HG03575 (cell line): ENCODE results near the gene GNS.
"Not testable (repeated sequence)": the region's sequence is repeated elsewhere in the genome, so short reads cannot be mapped to it uniquely, and the experiment has no call there.

Experiments
- ATAC-seq: cut with Tn5 transposase; IDR thresholded peaks from one replicate; pipeline ENCODE4 v1.9.1; 2021; ENCODE audit not compliant: unreplicated experiment, insufficient number of reproducible peaks, low FRiP score; ENCODE audit errors: extremely low read depth

GNS gene

GRCh38 chr12:64707926-64708325, 51.3 kb downstream of the GNS start:
- ATAC-seq, result no peak

GRCh38 chr12:64707362-64707761, 51.8 kb downstream of the GNS start:
- no peak for ATAC-seq

DNA sequence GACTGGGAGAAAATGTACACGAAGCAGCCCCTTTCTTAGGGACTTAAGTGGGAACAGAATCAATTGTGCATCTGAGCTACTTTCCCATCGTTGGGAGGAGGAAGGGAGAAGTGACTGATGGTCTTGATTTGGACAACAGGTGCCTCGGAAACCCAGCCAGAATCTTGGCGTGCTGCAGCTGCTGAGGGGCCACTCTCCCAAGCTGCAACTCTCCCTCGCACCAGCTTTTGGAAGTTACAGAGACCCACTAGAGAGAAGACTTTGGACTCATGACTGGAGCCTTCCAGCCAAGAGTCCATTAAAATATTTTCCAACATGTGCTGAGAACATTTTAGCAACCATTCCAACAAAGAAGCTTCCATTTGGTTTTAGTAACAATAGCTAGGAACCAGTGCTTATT, 52.3 kb downstream of the GNS start:
- no peak for ATAC-seq

- ATAC-seq, result no peak
These were observed 52.9 kb downstream of the GNS start for GRCh38 chr12:64706306-64706705.

DNA sequence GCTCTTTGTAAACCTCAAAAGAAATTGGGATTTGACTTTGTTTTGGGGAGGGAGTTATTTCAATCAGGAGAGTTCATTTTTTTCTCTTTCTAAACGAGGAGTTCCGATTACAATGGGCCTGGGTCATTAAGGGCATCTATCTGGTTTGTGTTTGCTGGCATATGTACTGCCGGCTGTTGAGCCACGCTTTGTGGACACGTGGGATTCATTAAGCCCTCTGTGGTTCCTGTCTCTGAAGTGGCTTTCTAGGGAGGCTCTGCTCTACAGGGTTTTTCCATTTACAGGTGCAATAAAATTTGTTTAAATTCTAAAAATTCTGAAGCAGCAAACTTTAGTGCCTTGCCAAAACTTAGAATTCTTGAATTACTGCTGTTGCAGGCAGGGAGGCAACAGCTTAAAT, 57.9 kb downstream of the GNS start:
- no peak for ATAC-seq

DNA sequence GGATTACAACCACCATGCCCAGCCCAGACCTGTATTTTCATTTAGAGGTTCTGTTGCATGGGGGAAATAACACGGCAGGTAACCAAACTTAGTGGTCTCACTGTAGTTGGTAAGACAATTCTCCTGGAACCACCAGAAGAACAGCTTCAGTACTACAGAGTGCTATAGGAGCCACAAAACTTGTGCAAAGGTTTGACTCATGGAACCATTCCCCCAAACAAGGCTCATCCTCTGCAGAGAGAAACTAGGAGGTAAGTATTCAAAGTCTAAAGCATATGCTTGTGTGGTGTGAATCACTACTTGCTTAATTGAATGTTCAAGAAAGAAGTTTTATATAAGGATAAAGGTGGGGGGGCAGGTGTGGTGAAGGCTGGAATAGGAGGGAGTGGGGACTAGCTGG, 58.7 kb downstream of the GNS start:
- no peak for ATAC-seq

- ATAC-seq, result no peak
These were observed 59.6 kb downstream of the GNS start for GRCh38 chr12:64699504-64700115.

GRCh38 chr12:64696080-64696741, 63.0 kb downstream of the GNS start:
- no peak for ATAC-seq

DNA sequence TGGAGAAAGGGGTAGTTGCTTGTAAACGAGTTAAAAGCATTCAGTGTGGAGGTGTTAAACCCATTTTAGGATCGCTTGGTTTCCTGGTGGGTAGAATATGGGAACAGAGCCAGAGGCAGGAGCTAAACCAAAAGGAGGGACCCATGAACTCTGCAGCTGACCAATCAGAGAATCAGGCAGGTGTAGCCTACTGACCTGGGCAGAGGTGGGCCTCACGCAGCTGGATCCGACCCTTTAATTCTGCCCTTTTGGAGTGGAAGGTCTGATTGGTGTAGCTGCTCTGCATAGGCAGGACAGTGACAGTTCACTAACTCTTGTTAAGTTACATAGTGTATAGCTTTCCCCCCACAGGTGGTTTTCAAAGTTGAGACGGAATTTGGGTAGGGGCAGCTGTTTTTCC, 63.7 kb downstream of the GNS start:
- ATAC-seq, result no peak

DNA sequence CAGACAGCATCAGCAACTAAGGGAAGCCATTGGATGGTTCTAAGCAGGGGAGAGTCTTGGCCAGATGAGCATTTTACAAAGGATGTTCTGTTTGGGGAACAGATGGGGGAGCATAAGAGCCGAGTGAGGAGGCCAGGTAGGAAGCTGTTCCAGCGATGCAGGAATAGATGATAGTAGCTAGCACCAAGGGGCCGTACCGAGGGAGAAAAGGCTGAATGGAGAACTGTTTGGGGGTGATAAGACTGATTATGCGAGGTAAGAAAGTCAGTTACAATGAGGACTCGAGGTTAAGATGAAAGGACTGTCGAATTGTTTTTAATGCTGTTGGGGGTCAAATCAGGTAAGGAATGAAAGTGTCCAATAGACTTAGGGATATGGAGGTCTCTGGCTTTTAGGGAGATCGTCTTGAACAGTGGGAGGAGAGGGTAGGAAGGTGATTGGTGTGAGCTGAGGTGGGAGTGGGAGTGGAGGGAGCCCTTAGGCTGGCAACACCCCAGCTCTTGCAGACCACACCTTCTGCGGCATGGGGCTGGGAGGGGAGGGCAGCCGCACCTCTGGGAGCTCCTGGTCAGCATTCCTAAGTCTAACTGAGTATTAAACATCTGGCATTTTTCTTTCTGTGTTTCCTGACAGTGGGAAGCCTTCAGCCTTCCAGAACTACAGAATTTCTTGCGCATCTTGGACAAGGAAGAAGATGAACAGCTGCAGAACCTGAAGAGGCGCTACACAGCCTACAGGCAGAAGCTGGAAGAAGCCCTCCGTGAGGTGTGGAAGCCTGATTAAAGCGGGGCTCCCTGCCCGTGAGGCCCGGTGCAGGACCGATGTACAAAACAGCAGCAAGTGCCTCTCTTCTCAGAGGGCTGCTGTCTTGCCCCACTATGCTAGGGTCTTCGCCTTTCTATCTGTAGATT, 64.8 kb downstream of the GNS start:
- no peak for ATAC-seq

DNA sequence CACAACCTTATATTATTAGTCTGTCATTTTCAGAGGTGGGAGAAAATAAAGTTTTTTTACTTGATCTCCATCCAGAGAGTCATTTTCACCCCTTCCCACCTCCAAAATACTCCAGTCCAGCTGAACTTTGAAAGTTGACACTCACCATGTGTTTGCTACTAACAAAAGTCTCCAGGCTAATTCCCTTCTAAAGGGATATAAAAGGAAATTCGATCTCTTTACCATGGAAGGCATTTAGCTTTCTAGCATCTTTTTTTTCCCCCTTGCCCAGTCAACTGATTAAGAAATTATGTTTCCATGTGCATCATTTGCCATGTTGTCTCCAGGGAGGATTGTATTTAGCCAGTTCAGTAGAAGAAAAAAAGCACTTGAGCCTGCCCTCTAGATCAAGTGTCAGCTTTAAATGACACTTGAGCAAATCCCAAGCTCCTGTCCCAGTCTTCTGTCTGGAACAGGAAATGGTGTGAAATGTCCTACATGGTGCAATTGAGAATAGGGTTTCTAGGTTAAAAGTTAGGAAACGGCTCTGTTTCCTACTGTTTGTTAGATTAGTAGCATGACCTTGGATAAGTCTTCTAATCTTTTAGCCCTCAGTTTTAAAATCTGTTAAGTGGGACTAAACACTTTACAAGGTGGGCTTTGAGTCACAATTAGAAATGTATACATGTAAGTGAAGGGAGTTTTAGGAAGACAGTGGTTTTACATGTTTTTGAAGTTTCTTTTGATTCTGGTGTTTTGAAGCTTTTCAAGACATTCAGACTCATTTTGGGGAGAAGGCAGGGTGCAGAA, 67.2 kb downstream of the GNS start:
- ATAC-seq, result no peak

- no peak for ATAC-seq
These were observed 67.9 kb downstream of the GNS start for GRCh38 chr12:64691227-64691794.

GRCh38 chr12:64690236-64690635, 69.0 kb downstream of the GNS start:
- not testable (repeated sequence) for ATAC-seq

GRCh38 chr12:64688715-64689114, 70.5 kb downstream of the GNS start:
- no peak for ATAC-seq

- no peak for ATAC-seq
These were observed 71.0 kb downstream of the GNS start for GRCh38 chr12:64688219-64688618.

DNA sequence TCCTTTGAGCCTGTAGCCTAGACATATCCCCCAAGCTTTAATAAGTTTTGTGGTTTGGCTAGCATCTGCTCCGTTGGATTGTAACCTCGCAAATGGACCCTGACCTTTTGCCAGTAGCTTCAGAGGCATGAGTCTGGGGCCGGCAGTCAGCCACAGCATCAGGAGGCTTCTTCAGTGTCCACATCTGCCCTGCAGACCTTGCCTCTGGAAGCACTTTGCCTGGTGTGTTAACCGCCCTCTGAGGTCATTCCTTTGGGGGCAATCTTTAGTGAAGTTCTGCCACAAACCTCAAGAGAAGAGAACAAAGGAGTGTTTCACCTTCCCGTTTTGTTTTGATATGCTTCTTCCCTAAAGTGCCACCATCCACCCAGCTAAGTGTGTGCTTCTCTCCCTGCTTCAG, 71.4 kb downstream of the GNS start:
- no peak for ATAC-seq

GRCh38 chr12:64685605-64686004, 73.6 kb downstream of the GNS start:
- ATAC-seq, result no peak

GRCh38 chr12:64685050-64685449, 74.2 kb downstream of the GNS start:
- ATAC-seq, result no peak
